ENCODE measurements around the gene PLXNA2.

PLXNA2 gene

DNA sequence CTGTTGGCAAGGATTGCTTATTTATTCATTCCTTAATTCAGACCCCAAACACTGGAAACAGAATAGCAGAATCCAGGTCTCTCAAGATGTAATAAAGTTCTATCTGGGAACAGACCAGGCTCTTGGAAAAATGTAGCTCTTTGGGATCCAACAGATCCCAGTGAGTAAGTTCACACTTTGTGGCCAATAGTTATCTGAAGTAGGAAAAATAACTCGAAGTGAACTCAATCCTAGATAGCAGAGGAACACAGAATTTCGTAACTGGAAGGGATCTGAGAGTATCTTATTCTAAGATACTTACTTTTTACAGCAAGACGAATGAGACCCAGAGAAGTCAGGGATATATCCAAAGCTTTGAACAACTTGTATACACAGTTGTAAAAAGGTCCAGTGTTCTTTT, 182.6 kb downstream of the PLXNA2 start:
- no peak for DNase-seq (ENCODE audit: low read depth)

- DNase-seq (ENCODE audit: low read depth), result no peak
These were observed 183.1 kb downstream of the PLXNA2 start for GRCh38 chr1:208061118-208061517.

DNA sequence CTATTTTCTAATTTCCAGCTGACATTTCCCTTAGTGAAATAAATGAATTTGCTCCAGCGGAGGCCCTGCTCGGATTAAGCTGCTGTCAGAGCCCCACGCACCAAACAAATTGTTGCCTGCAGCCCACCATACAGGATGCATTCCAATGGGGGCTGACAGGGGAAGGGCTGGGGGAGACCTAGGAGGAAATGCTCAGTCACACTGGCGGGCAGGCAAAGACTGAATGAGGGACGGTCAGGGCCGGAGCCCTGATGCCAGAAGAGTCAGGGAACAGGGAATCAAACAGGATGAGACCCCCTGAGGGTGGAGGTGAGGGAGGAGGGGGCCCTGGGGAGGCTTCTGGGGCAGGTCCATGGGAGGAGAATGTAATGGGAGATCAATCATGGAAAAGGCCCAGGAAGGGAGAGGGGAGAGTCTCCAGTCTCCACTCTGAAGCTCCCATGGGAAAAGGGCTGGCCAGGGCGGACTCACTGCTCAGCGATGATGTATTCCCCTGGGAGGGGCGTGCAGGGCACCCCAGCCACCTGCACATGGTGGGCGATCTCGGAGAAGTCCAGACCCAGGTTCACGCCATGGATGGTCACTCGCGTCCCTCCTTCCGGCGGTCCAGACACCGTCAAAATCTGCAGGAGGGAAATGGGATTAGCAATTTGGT, 183.8 kb downstream of the PLXNA2 start:
- no peak for DNase-seq (ENCODE audit: low read depth)

DNA sequence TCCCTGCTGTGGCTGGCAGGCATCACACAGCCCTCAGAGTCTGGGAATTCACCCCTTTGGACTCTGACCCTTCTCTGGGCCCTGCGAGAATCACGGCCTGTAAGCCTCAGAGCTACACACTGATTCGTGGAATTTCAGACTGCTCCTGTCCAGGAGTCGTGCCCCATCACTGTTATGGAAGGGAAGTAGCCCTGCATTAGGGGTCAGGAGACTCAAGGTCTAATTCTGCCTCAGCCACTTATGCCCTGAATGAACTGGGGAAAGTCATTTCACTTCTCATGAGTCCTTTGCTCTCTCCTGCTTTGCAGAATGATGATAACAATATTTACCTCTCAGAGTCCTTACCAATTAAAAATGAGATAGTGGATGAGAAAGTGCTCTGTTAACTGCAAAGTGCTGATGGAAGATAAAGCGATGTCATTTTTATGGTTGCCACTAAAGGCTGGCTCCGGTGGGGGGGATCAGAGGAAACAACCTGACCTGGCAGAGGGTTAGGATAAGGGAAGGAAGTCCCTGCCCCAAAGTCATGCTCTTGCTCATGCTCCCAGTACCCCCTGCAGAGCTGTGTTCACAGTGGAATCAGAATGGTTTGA, 184.7 kb downstream of the PLXNA2 start:
- DNase-seq (ENCODE audit: low read depth), result no peak

DNA sequence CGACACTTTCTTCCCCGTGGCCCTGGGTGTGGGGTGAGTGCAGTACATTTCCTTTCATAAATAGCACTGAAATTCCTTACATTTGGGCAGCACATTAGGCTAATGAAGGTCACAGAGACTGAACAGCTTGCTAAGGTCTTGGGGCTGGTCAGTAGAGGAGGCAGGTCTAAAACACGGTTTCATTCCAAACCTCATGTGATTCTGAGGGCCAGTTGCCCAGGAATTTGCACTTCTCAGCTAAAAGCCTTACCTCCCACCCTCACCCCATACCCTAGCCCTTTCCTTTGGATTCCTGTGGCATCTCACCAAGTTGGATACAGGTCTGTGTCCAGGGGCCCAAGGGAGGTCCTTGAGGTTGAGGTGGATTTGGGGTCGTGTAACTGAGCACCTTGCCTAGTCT, 185.4 kb downstream of the PLXNA2 start:
- DNase-seq (ENCODE audit: low read depth), result no peak

- no peak for DNase-seq (ENCODE audit: low read depth)
These were observed 185.9 kb downstream of the PLXNA2 start for GRCh38 chr1:208058267-208058666.

DNA sequence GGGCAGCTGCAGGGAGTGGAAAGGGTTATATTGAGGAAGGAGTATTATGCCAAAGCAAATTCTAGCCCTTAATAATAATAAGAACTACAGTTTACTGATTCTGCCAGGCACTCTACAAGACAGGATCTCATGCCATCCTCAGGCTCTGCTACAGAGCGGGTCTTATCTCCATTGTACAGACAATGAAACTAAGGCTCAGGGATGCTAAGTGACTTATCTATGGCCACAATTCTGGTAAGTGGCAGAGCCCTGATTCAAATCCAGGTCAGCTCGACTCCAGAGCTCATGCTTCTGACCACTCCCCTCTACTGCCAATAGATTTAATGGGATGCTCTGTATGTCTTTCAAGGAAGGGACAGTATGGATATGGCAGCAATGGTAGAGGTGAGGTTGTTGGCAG, 187.1 kb downstream of the PLXNA2 start:
- no peak for DNase-seq (ENCODE audit: low read depth)

GRCh38 chr1:208055535-208055934, 188.6 kb downstream of the PLXNA2 start:
- no peak for DNase-seq (ENCODE audit: low read depth)

DNA sequence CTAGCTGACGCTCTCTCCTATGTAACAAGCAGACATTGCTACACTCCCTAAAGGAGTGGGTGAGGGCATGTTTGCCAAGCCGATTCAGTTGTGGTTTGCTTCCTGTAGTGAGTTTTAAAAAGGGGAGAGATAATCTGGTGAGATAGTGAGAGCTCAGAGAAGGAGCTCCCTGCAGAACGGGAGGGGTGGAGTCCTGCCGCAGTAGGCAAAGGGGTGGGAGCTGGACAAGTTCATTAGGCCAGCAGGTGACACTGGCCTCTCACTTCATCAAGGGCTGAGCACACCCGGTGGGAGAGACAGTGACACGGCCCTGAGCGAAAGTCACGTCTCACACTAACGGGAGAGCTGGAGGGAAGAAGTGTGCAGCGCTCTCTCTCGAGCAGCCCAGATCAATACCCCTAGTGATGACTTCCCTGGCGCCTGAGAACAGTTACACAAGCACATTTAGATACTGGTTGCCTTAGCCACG, 189.2 kb downstream of the PLXNA2 start:
- no peak for DNase-seq (ENCODE audit: low read depth)

GRCh38 chr1:208054485-208054884, 189.7 kb downstream of the PLXNA2 start:
- DNase-seq (ENCODE audit: low read depth), result no peak

DNA sequence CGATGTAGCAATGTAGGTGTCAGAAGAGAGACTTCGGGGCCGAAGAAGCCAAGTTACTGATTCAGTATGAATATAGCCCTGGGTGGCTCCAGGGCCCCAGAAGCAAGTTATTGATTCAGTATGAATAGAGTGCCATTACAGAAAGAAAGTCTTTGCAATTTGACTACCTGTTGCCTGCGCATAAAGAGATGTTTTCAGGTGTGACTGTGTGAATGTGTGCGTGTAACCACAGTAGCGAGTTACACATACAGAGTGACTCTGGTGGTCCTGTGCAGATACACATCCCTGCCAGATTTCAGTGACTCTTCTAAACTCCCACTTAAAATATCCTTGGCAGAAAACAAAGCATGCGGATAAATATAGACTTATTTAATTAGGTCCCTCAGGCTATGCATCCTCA, 190.5 kb downstream of the PLXNA2 start:
- no peak for DNase-seq (ENCODE audit: low read depth)

GRCh38 chr1:208052926-208053407, 191.2 kb downstream of the PLXNA2 start:
- DNase-seq (ENCODE audit: low read depth), result no peak

DNA sequence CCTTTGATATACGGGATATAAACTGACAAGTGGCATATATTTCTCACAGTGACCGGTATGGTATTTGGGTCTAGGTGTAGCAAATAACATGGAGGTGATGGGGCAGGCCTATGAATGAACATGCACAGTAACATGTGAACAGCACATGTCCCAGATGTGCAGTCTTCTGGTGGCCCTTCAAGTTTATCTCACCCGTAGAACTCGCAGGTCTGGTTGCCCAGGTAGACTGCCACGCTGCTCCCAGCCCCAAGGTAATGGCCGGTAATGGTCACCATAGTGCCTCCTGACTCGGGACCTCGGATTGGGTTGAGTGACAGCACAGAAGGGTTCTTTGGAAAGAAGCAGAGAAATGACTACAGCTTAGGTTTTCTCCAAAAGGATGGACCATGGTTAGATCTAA, 192.0 kb downstream of the PLXNA2 start:
- no peak for DNase-seq (ENCODE audit: low read depth)

DNA sequence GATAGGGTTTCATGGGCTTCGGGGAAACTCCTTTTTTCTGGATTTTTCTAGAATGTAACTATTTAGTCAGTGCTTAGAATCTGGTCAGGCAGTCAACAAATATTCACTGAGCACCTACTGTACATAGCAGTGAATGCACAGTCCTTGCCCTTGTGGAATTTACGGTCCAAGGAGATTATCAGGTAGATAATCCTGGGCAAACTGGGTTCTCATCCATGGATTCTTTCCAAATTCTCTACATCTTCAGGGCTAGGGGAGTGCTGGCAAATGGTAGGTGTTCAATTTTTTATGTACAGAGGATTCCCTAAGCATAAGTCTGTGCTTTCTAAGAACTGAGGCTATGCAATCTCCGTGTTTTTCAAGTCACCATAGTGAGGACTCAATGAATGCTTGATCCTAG, 192.5 kb downstream of the PLXNA2 start:
- DNase-seq (ENCODE audit: low read depth), result no peak

GRCh38 chr1:208048904-208049303, 195.3 kb downstream of the PLXNA2 start:
- no peak for DNase-seq (ENCODE audit: low read depth)

GRCh38 chr1:208047975-208048374, 196.2 kb downstream of the PLXNA2 start:
- no peak for DNase-seq (ENCODE audit: low read depth)

DNA sequence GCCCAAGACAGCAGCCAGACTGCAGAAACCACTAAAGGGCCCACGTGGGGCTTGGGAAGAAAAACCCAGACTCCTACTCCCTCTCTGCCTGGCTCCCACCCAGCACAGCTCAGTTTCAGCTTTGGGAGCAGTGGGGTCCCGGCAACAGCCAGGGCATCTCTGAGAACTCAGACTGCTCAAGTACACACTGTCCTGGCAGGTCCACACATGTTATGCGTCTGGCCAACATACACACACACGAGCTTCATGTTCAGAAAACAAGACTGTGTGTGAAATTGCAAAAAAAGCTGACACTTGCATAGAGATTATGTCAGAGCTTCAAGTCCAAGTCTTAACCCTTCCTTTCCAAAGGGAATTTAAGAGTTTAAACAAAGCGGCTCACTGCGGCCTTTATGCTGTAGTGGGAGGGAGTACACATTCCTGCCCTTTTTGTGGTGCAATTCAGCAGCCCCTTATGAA, 196.7 kb downstream of the PLXNA2 start:
- no peak for DNase-seq (ENCODE audit: low read depth)

DNA sequence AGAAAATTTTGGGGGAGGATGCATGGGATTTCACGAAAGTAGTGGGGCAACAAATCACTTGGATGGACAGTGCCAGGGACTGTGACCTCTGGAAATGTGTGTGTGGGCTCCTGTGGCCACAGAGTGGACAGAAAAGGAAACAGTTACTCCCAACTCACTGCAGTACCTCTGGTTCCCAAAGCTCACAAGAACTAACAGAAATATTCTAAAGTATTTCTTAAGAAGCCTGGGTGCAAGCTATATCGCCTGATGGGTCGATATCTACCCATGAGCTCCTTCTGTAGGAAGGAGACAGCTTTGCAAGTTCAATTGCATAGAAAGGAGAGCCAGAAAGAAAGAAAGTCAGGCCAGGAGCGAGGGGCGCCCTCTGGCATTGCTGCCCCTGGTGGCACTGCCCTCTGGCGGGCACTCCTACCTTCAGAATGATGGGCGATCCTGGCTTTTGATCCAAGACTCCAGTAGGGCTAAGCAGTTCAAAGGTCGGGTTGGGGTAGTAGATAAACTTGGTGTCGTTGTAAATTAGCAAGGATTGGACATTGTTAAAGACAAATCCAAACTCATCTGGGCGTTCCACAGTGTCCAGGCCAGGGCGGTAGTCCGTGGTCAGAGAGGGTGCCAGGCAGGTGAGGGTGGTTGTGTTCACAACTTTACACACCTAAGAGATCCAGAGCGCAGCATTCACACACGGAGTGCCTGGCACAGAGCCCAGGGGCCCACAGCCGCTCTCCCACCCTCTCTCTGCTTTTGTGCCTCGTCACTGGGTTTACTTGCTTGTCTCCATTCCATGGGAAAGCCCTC, 198.5 kb downstream of the PLXNA2 start:
- DNase-seq (ENCODE audit: low read depth), result no peak

GRCh38 chr1:208044589-208045462, 199.4 kb downstream of the PLXNA2 start:
- DNase-seq (ENCODE audit: low read depth), result no peak

DNA sequence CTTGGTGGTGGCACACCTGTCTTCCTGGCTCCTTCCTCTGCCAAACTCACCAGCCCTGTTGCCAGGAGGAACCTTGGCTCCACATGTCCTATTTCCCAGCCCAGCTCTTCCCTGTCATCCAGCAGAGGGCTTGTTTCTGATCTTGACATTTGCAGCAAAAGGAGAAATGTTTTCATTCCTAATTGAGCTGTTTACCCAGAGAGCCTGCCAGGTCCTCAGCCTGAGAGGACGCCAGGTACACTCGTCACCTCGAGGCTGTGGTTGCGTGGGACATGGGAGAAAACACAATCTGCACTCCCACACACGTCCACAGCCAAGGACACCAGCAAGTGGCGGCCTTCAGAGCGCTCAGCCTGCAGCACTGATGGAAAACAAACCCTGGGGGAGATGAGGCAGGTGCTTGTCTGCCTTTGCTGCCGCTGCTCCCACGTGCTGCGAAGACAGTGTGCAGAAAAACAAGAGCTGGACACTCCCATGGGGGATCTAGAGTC, 200.4 kb downstream of the PLXNA2 start:
- DNase-seq (ENCODE audit: low read depth), result no peak

- DNase-seq (ENCODE audit: low read depth), result no peak
These were observed 201.3 kb downstream of the PLXNA2 start for GRCh38 chr1:208042868-208043267.
